Measurements from ENCODE around the gene SH2B3. TPM values are rescaled to one million over a fixed set of nuclear protein-coding genes. Genes with fewer than 3 reads are reported as not detected.

SH2B3 gene
- total and polyA plus RNA-seq, 9 of the 15 experiments (the other 6 are each of a cell fraction or from before 2014, with no cell fraction given), result 10.8 to 75.3 (median 37.4) TPM

GRCh38 chr12:111395336-111396187, 10.2 kb upstream of the SH2B3 start:
- Histone ChIP-seq H3K4me3 (no peak overlapping the region), H3K27me3 (ENCODE audit: control insufficient read depth in 2 of 2, insufficient read depth in 2 of 2, low read length in 2 of 2) (no peaks in the 10 kb centered on the region), H3K9me3 (replicated peaks; ENCODE audit: control insufficient read depth, insufficient read depth, low read depth, low read length) (no peaks in the 10 kb centered on the region), H3K4me2 (ENCODE audit: insufficient read depth, low read length) (no peak overlapping the region), H3K4me1 (replicated peaks in 1 of 2; ENCODE audit: control insufficient read depth in 2 of 2, insufficient read depth in 2 of 2, low read length in 2 of 2) (peaks cover 20 to 28% of the 10 kb centered on the region in 2 experiments; a peak in 4 of 5 replicates), H3K79me2 (ENCODE audit: control insufficient read depth, insufficient read depth, low read length) (no peaks in the 10 kb centered on the region), H2AFZ (ENCODE audit: low read depth, low read length) (no peak overlapping the region), H3K36me3 (ENCODE audit: control insufficient read depth, insufficient read depth, low read length) (no peaks in the 10 kb centered on the region), H3K27ac (ENCODE audit: extremely low read depth, low read depth, low read length) (no peak overlapping the region), H3K9ac (ENCODE audit: insufficient read depth in 1 of 2, low read depth in 2 of 2, low read length in 2 of 2) (no peak overlapping the region), H4K20me1 (replicated peaks; ENCODE audit: control insufficient read depth, insufficient read depth, low read length) (no peaks in the 10 kb centered on the region), H3K9me1 (ENCODE audit: control insufficient read depth, insufficient read depth, low read length) (no peaks in the 10 kb centered on the region)
- intact Hi-C loops (cut with micrococcal nuclease) (loop anchor here (2.0 to 5.0 kb wide), 3 partner anchors 63 to 417 kb away; no protein-coding TSS in a partner anchor), in situ Hi-C loops (cut with MboI) (no loop called here)
- FAIRE-seq, result no peak
- ATAC-seq, result no peak
- BruUV-seq (replicated peaks), result no TSS peak
- ChIA-PET POLR2A (interaction anchor here (0.8 to 2.0 kb wide), 4 partner anchors 9 to 56 kb away, joined by 3 to 6 read pairs (median 4); no protein-coding TSS in a partner anchor), CTCF (ENCODE audit: low intra/inter-chr PET ratio) (interaction anchor here (0.6 to 3.0 kb wide), 6 partner anchors 42 to 174 kb away, joined by 3 to 54 read pairs (median 4); no protein-coding TSS in a partner anchor)
- DNase-seq (ENCODE audit: extremely low read depth in 1 of 4, low spot score in 3 of 4), result no peak
- WGBS (ENCODE audit: insufficient coverage, low coverage, missing lambda C conversion rate), result 89% methylated on average over 6 of the region's 8 CpGs
- no peak for TF ChIP-seq TEAD4 (IDR thresholded peaks at IDR 0.05; ENCODE audit: low read length)
- TF ChIP-seq TEAD4 (CRISPR knock-in tag; IDR thresholded peaks at IDR 0.05; ENCODE audit: borderline replicate concordance), result no peak
- no peak for TF ChIP-seq PREB (CRISPR knock-in tag; IDR thresholded peaks at IDR 0.05)
- TF ChIP-seq BCOR (IDR thresholded peaks at IDR 0.05), result no peak; the same call in 1 of the 2 replicates
- no peak for TF ChIP-seq MAFF (IDR thresholded peaks at IDR 0.05; ENCODE audit: low read length)
- peak; percentile 83 for TF ChIP-seq RBM25 (IDR thresholded peaks at IDR 0.05; ENCODE audit: low read depth, low read length, severe bottlenecking)
- TF ChIP-seq ZNF699 (CRISPR knock-in tag; IDR thresholded peaks at IDR 0.05; ENCODE audit: insufficient replicate concordance), result no peak
- TF ChIP-seq BACH1 (tag; IDR thresholded peaks at IDR 0.05), result no peak
- peak; percentile 85 for TF ChIP-seq ZNF121 (CRISPR knock-in tag; conservative IDR thresholded peaks at IDR 0.05)
- TF ChIP-seq ZNF174 (CRISPR knock-in tag; IDR thresholded peaks at IDR 0.05), result no peak
- no peak for TF ChIP-seq ZNF133 (CRISPR knock-in tag; IDR thresholded peaks at IDR 0.05)
- TF ChIP-seq STAT5B (CRISPR knock-in tag; IDR thresholded peaks at IDR 0.05), result no peak
- no peak for TF ChIP-seq TARDBP (IDR thresholded peaks at IDR 0.05)
- TF ChIP-seq E2F4 (CRISPR knock-in tag; IDR thresholded peaks at IDR 0.05; ENCODE audit: low read depth), result no peak
- TF ChIP-seq HINFP (tag; conservative IDR thresholded peaks at IDR 0.05; ENCODE audit: low read depth), result no peak
- no peak for TF ChIP-seq FOXO4 (CRISPR knock-in tag; IDR thresholded peaks at IDR 0.05)
- no peak for TF ChIP-seq CHCHD3 (CRISPR knock-in tag; IDR thresholded peaks at IDR 0.05)
